Suprapubic skin (tissue), 4 donors: ENCODE data around the gene HAL.
A peak's percentile ranks its signal among the peaks of the same experiment; 100 is the strongest.

Experiments used
- CTCF ChIP-seq, 2 donors: fragments of 200-600 bp in 1 of 2; fragments of 450-650 bp in 1 of 2; sonication (generic) in 1 of 2; IDR thresholded peaks; one replicate each; pipeline ENCODE4 v1.5.1; 2016 to 2019; ENCODE audit warnings: antibody characterized with exemption in 2 of 2, mild to moderate bottlenecking in 1 of 2, moderate library complexity in 1 of 2
- EP300 ChIP-seq: sonication (generic); formaldehyde crosslinking; IDR thresholded peaks from one replicate; pipeline ENCODE4 v1.6.1; 2017; ENCODE audit warnings: antibody characterized with exemption
- POLR2A ChIP-seq, 2 donors: fragments of 450-650 bp; IDR thresholded peaks; one replicate each; pipeline ENCODE4 v1.6.1; 2017; ENCODE audit warnings: antibody characterized with exemption in 2 of 2, mild to moderate bottlenecking in 2 of 2, moderate library complexity in 2 of 2
- POLR2AphosphoS5 ChIP-seq, 3 donors: sonication (generic); formaldehyde crosslinking; IDR thresholded peaks; one replicate each; pipeline ENCODE4 v1.6.1; 2017; ENCODE audit warnings: antibody characterized with exemption in 3 of 3

GRCh38 chr12:95996034-95996658 is at the start of gene HAL:
- TF ChIP-seq CTCF (IDR thresholded peaks at IDR 0.05) (no peak), POLR2A (IDR thresholded peaks at IDR 0.05) (no peak), EP300 (no peak), POLR2AphosphoS5 (IDR thresholded peaks at IDR 0.05) (peak in 2 of 3 donors; percentile 62 to 63)
